ENCODE results near the gene DIPK1A.
A peak's percentile ranks its signal among the peaks of the same experiment; 100 is the strongest.

The DIPK1A gene

GRCh38 chr1:92858564-92859399 is 102.5 kb downstream of the DIPK1A start:
- Histone ChIP-seq H3K4me1 (ENCODE audit: control insufficient read depth in 1 of 2, insufficient read depth in 1 of 2, low read depth in 1 of 2, low read length in 1 of 2) (peaks cover 10 to 18% of the 10 kb centered on the region in 2 experiments), H3K36me3 (no peaks in the 10 kb centered on the region), H3K9me3 (no peaks in the 10 kb centered on the region), H3K27ac (no peak overlapping the region), H3K4me3 (ENCODE audit: low read depth in 1 of 2, low read length in 1 of 2) (no peak overlapping the region), H3K27me3 (no peaks in the 10 kb centered on the region)
- TF ChIP-seq CTCF (IDR thresholded peaks at IDR 0.05) = peak; percentile 74

- Histone ChIP-seq H3K4me3 (ENCODE audit: low read depth in 1 of 2, low read length in 1 of 2) (no peak overlapping the region), H3K9me3 (no peaks in the 10 kb centered on the region), H3K27ac (no peak overlapping the region), H3K4me1 (ENCODE audit: control insufficient read depth in 1 of 2, insufficient read depth in 1 of 2, low read depth in 1 of 2, low read length in 1 of 2) (peaks cover 20 to 26% of the 10 kb centered on the region in 2 experiments), H3K27me3 (no peaks in the 10 kb centered on the region), H3K36me3 (no peaks in the 10 kb centered on the region)
- TF ChIP-seq CTCF (IDR thresholded peaks at IDR 0.05) = no peak
Observed at GRCh38 chr1:92857817-92858216, 103.4 kb downstream of the DIPK1A start.

DNA sequence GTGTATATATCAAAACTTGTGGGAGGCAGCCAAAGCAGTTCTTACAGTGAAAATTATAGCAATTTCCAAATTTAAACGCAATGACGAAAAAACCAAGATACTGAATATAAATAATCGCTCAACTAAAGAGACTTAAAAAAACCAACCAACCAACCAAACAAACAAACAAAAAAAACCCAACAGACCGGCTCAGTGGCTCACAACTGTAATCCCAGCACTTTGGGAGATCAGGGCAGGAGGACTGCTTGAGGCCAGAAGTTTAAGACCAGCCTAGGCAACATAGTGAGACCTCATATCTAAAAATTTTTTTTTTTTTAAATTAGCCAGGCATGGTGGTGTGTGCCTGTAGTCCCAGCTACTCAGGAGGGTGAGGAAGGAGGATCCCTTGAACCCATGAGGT is 106.0 kb downstream of the DIPK1A start:
- H3K4me1 ChIP-seq (ENCODE audit: control insufficient read depth in 1 of 2, insufficient read depth in 1 of 2, low read depth in 1 of 2, low read length in 1 of 2) = peaks cover 29 to 38% of the 10 kb centered on the region in 2 experiments
- H3K4me3 ChIP-seq (ENCODE audit: low read depth in 1 of 2, low read length in 1 of 2) = no peak overlapping the region
- no peak for TF ChIP-seq CTCF (IDR thresholded peaks at IDR 0.05)
- no peaks in the 10 kb centered on the region for H3K36me3 ChIP-seq
- H3K27me3 ChIP-seq = no peaks in the 10 kb centered on the region
- no peaks in the 10 kb centered on the region for H3K9me3 ChIP-seq
- no peak overlapping the region for H3K27ac ChIP-seq

GRCh38 chr1:92854101-92854785 is 107.0 kb downstream of the DIPK1A start:
- Histone ChIP-seq H3K9me3 (no peaks in the 10 kb centered on the region), H3K4me1 (ENCODE audit: control insufficient read depth in 1 of 2, insufficient read depth in 1 of 2, low read depth in 1 of 2, low read length in 1 of 2) (peaks cover 29 to 38% of the 10 kb centered on the region in 2 experiments), H3K36me3 (no peaks in the 10 kb centered on the region), H3K27ac (peak overlapping the region; percentile 67), H3K4me3 (ENCODE audit: low read depth in 1 of 2, low read length in 1 of 2) (no peak overlapping the region), H3K27me3 (no peaks in the 10 kb centered on the region)
- no peak for TF ChIP-seq CTCF (IDR thresholded peaks at IDR 0.05)

DNA sequence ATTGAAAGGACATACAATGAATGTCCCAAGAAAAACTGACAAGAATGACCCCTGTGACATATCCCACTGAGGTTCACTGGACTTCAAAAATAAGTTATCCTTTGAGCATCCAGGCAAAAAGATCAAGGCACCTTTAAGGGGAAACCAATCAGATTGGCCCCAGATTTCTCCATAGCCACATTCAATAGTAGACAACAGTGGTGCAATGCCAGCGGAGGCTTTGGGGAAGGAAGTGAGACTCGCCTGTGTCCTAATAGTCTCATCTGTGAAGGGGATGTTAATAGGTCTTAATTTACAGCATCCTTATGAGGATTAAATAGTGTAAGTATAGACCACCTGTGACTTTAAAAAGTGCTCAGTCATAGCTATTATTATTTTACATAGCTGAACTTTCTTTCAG is 108.0 kb downstream of the DIPK1A start:
- TF ChIP-seq CTCF (IDR thresholded peaks at IDR 0.05) = no peak
- Histone ChIP-seq H3K9me3 (no peaks in the 10 kb centered on the region), H3K4me3 (ENCODE audit: low read depth in 1 of 2, low read length in 1 of 2) (no peak overlapping the region), H3K27me3 (no peaks in the 10 kb centered on the region), H3K4me1 (ENCODE audit: control insufficient read depth in 1 of 2, insufficient read depth in 1 of 2, low read depth in 1 of 2, low read length in 1 of 2) (peaks cover 29 to 31% of the 10 kb centered on the region in 2 experiments), H3K36me3 (no peaks in the 10 kb centered on the region), H3K27ac (peak overlapping the region; percentile 67)

Measured in neutrophil (primary cell).